ENCODE results near the gene MIPEP.

MIPEP gene

GRCh38 chr13:23833733-23834611, 55.2 kb downstream of the MIPEP start:
- DNase-seq (ENCODE audit: extremely low read depth, low read depth) = no peak
- TF ChIP-seq, protein P1, sequence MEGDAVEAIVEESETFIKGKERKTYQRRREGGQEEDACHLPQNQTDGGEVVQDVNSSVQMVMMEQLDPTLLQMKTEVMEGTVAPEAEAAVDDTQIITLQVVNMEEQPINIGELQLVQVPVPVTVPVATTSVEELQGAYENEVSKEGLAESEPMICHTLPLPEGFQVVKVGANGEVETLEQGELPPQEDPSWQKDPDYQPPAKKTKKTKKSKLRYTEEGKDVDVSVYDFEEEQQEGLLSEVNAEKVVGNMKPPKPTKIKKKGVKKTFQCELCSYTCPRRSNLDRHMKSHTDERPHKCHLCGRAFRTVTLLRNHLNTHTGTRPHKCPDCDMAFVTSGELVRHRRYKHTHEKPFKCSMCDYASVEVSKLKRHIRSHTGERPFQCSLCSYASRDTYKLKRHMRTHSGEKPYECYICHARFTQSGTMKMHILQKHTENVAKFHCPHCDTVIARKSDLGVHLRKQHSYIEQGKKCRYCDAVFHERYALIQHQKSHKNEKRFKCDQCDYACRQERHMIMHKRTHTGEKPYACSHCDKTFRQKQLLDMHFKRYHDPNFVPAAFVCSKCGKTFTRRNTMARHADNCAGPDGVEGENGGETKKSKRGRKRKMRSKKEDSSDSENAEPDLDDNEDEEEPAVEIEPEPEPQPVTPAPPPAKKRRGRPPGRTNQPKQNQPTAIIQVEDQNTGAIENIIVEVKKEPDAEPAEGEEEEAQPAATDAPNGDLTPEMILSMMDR (IDR thresholded peaks at IDR 0.05; ENCODE audit: low read depth, low read length) = no peak

DNA sequence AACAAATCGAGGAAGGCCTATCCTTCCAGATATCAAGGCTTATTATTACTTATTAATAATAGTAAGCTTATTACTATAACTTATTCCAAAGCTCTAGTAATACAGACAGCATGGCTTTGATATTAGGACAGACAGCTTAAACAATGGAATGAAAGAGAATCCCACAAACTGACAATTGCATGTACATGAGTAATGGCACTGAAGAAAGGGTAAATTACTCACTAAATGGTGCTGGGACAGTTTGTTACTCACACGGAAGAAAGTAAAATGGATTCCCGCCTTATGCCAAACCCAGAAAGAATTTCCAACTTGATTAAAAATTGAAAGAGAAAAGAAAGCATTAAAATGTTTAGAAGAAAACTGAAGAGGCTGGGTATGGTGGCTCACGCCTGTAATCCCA, 60.3 kb downstream of the MIPEP start:
- no peak for DNase-seq (ENCODE audit: extremely low read depth, low read depth)
- TF ChIP-seq, protein P1 (IDR thresholded peaks at IDR 0.05; ENCODE audit: low read depth, low read length) = no peak

- no peak for DNase-seq (ENCODE audit: extremely low read depth, low read depth)
- TF ChIP-seq, protein P1 (IDR thresholded peaks at IDR 0.05; ENCODE audit: low read depth, low read length) = no peak
Observed at GRCh38 chr13:23828086-23828485, 61.1 kb downstream of the MIPEP start.

GRCh38 chr13:23825179-23825578, 64.0 kb downstream of the MIPEP start:
- TF ChIP-seq, protein P1 (IDR thresholded peaks at IDR 0.05; ENCODE audit: low read depth, low read length) = no peak
- DNase-seq (ENCODE audit: extremely low read depth, low read depth) = no peak

DNA sequence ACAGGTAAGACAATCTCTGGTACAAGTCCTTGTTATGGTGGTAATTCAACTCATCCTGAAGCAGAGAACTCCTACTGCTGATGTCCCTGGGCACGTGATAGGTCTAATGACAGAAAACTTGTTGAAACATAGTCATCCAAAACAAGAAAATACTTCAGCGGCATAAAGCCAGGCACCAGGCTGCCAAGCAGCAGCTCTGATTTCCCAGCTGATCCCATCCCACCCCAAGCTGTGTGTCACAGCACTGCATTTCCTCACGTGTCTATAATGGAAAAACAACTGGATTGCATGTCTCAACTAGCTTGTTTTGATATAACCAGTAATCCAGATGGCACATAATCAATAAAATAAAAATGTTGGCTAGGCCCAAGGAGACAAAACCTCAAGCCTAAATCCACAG, 64.8 kb downstream of the MIPEP start:
- TF ChIP-seq, protein P1 (IDR thresholded peaks at IDR 0.05; ENCODE audit: low read depth, low read length) = no peak
- DNase-seq (ENCODE audit: extremely low read depth, low read depth) = no peak

- DNase-seq (ENCODE audit: extremely low read depth, low read depth) = no peak
- TF ChIP-seq, protein P1 (IDR thresholded peaks at IDR 0.05; ENCODE audit: low read depth, low read length) = no peak
Observed at GRCh38 chr13:23822252-23822824, 66.9 kb downstream of the MIPEP start.

GRCh38 chr13:23820530-23820929, 68.7 kb downstream of the MIPEP start:
- TF ChIP-seq, protein P1 (IDR thresholded peaks at IDR 0.05; ENCODE audit: low read depth, low read length) = no peak
- DNase-seq (ENCODE audit: extremely low read depth, low read depth) = no peak
